Upper lobe of left lung (tissue), 6 donors: ENCODE results near the gene UBA6. TPM values are rescaled to one million over a fixed set of nuclear protein-coding genes. Genes with fewer than 3 reads are reported as not detected.

ENCODE experiments used
- ATAC-seq, 2 donors: fragments of 200-7000 bp; cut with Tn5 transposase; one replicate each; pipeline ENCODE4 v1.9.1; 2022; ENCODE audit warnings: mild to moderate bottlenecking in 2 of 2, moderate library complexity in 2 of 2; ENCODE audit not compliant: low FRiP score in 2 of 2
- DNase-seq, 2 donors: peaks; one replicate each; pipeline ENCODE4 v3.0.0-alpha.2; 2019 to 2020
- H3K27ac ChIP-seq, 4 donors: fragments of 200-600 bp; sonication (generic); one replicate each; pipeline ENCODE4 v1.5.1; 2016 to 2019
- H3K27me3 ChIP-seq, 4 donors: fragments of 200-600 bp; sonication (generic); one replicate each; pipeline ENCODE4 v1.5.1; 2017 to 2019
- H3K36me3 ChIP-seq, 4 donors: fragments of 200-600 bp; sonication (generic); one replicate each; pipeline ENCODE4 v1.5.1; 2016 to 2019
- H3K4me1 ChIP-seq, 4 donors: fragments of 200-600 bp; sonication (generic); one replicate each; pipeline ENCODE4 v1.5.1; 2018 to 2019
- H3K4me3 ChIP-seq, 4 donors: fragments of 200-600 bp; sonication (generic); one replicate each; pipeline ENCODE4 v1.5.1; 2017 to 2019; ENCODE audit warnings: mild to moderate bottlenecking in 2 of 4, moderate library complexity in 1 of 4
- H3K9me3 ChIP-seq, 4 donors: fragments of 200-600 bp; sonication (generic); one replicate each; pipeline ENCODE4 v1.5.1; 2018 to 2019
- CTCF ChIP-seq, 6 experiments: fragments of 450-650 bp in 4 of 6; fragments of 200-600 bp in 2 of 6; sonication (generic) in 2 of 6; IDR thresholded peaks; one replicate each; pipeline ENCODE4 v1.5.1; 2016 to 2019; ENCODE audit warnings: antibody characterized with exemption in 6 of 6
- EP300 ChIP-seq, 4 donors: sonication (generic); formaldehyde crosslinking; IDR thresholded peaks; one replicate each; pipeline ENCODE4 v1.5.1; 2017; ENCODE audit warnings: antibody characterized with exemption in 4 of 4, control low read depth in 2 of 4
- POLR2A ChIP-seq, 4 donors: fragments of 450-650 bp; IDR thresholded peaks; one replicate each; pipeline ENCODE4 v1.5.1; 2016 to 2017; ENCODE audit warnings: antibody characterized with exemption in 4 of 4, mild to moderate bottlenecking in 2 of 4
- POLR2AphosphoS5 ChIP-seq, 2 donors: sonication (generic); formaldehyde crosslinking; IDR thresholded peaks; one replicate each; pipeline ENCODE4 v1.5.1; 2017; ENCODE audit warnings: antibody characterized with exemption in 2 of 2
- WGBS, 2 donors: methylation state at CpG; one replicate each; pipeline ENCODE4 v1.1.5; 2017 to 2018; 5-methylcytosine and 5-hydroxymethylcytosine counted together
- total RNA-seq, 6 donors: library from RNA; depleted of rRNA in 4 of 6; stranded (reverse); fragments of >200 nt in 4 of 6; gene quantifications; one replicate each; pipeline versions ENCODE4 v1.1.0 to v1.2.1, GENCODE V29; 2016 to 2021
- donor health status: DM: no; HTN: no; CAD: no; lungs with moderate emphysema.
- donor health status: DM: no; HTN: yes; CAD: no; lungs with severe emphysema.

Gene UBA6
- total RNA-seq, 6 donors from 2014 or later, result 13.9 to 63.9 (median 45.2) TPM

- WGBS, 2 donors, result 88 to 89% methylated on average over 3 of the region's 3 CpGs
- ATAC-seq, result no peak
- TF ChIP-seq POLR2A (IDR thresholded peaks at IDR 0.05) (no peak), POLR2AphosphoS5 (IDR thresholded peaks at IDR 0.05) (no peak), CTCF (IDR thresholded peaks at IDR 0.05) (no peak), EP300 (IDR thresholded peaks at IDR 0.05) (no peak)
Measured at GRCh38 chr4:67624939-67625338, 76.0 kb downstream of the UBA6 start.

GRCh38 chr4:67616478-67616877 lies 84.5 kb downstream of the UBA6 start:
- WGBS, 2 donors, result 88 to 97% methylated on average over 1 of the region's 1 CpG
- H3K9me3 ChIP-seq, result no peaks in the 10 kb centered on the region
- H3K4me1 ChIP-seq, result no peaks in the 10 kb centered on the region
- H3K27ac ChIP-seq, result no peak overlapping the region
- no peak overlapping the region for H3K4me3 ChIP-seq
- ATAC-seq, result no peak
- no peaks in the 10 kb centered on the region for H3K27me3 ChIP-seq
- no peak for DNase-seq
- H3K36me3 ChIP-seq, result peaks cover 6 to 51% (median 14%) of the 10 kb centered on the region in 4 donors
- TF ChIP-seq POLR2AphosphoS5 (IDR thresholded peaks at IDR 0.05), result no peak
- TF ChIP-seq EP300 (IDR thresholded peaks at IDR 0.05), result no peak
- no peak for TF ChIP-seq POLR2A (IDR thresholded peaks at IDR 0.05)
- TF ChIP-seq CTCF (IDR thresholded peaks at IDR 0.05), result no peak

More at GRCh38 chr4:67624939-67625338, 76.0 kb downstream of the UBA6 start:
- no peaks in the 10 kb centered on the region for H3K27me3 ChIP-seq
- H3K36me3 ChIP-seq, result peaks cover 10 to 78% (median 22%) of the 10 kb centered on the region in 4 donors
- no peaks in the 10 kb centered on the region for H3K4me1 ChIP-seq
- no peaks in the 10 kb centered on the region for H3K9me3 ChIP-seq
- DNase-seq, result no peak
- H3K27ac ChIP-seq, result no peak overlapping the region
- H3K4me3 ChIP-seq, result no peak overlapping the region

- Histone ChIP-seq H3K4me3 (no peak overlapping the region), H3K36me3 (peaks cover 0 to 39% (median 8%) of the 10 kb centered on the region in 4 donors), H3K4me1 (no peaks in the 10 kb centered on the region), H3K27me3 (no peaks in the 10 kb centered on the region), H3K9me3 (no peaks in the 10 kb centered on the region), H3K27ac (no peak overlapping the region)
- ATAC-seq (no peak), DNase-seq (no peak)
- 94% methylated on average over 5 of the region's 5 CpGs for WGBS, 2 donors
- TF ChIP-seq CTCF (IDR thresholded peaks at IDR 0.05), result no peak
- no peak for TF ChIP-seq POLR2A (IDR thresholded peaks at IDR 0.05)
- TF ChIP-seq EP300 (IDR thresholded peaks at IDR 0.05), result no peak
- no peak for TF ChIP-seq POLR2AphosphoS5 (IDR thresholded peaks at IDR 0.05)
Measured at GRCh38 chr4:67615119-67615518, 85.8 kb downstream of the UBA6 start.

- peaks cover 0 to 29% (median 5%) of the 10 kb centered on the region in 4 donors for H3K36me3 ChIP-seq
- ATAC-seq, result no peak
- no peak overlapping the region for H3K27ac ChIP-seq
- H3K27me3 ChIP-seq, result no peaks in the 10 kb centered on the region
- no peak for DNase-seq
- H3K4me3 ChIP-seq, result no peak overlapping the region
- TF ChIP-seq POLR2AphosphoS5 (IDR thresholded peaks at IDR 0.05) (no peak), CTCF (IDR thresholded peaks at IDR 0.05) (no peak), EP300 (IDR thresholded peaks at IDR 0.05) (no peak), POLR2A (IDR thresholded peaks at IDR 0.05) (no peak)
- no peaks in the 10 kb centered on the region for H3K4me1 ChIP-seq
- WGBS, 2 donors, result 95 to 98% methylated on average over 4 of the region's 4 CpGs
- no peaks in the 10 kb centered on the region for H3K9me3 ChIP-seq
Measured at GRCh38 chr4:67614186-67614585, 86.8 kb downstream of the UBA6 start.

- no peak for DNase-seq
- H3K27ac ChIP-seq, result no peak overlapping the region
- H3K36me3 ChIP-seq, result no peaks in the 10 kb centered on the region
- H3K4me3 ChIP-seq, result no peak overlapping the region
- H3K4me1 ChIP-seq, result no peaks in the 10 kb centered on the region
- TF ChIP-seq POLR2A (IDR thresholded peaks at IDR 0.05), result no peak
- TF ChIP-seq EP300 (IDR thresholded peaks at IDR 0.05), result no peak
- no peak for TF ChIP-seq CTCF (IDR thresholded peaks at IDR 0.05)
- no peaks in the 10 kb centered on the region for H3K27me3 ChIP-seq
- no peaks in the 10 kb centered on the region for H3K9me3 ChIP-seq
- 85 to 92% methylated on average over 4 of the region's 4 CpGs for WGBS, 2 donors
- ATAC-seq, result no peak
Measured at GRCh38 chr4:67608027-67608426, 92.9 kb downstream of the UBA6 start.
